Measurements from ENCODE around the gene SH3D21.
A peak's percentile ranks its signal among the peaks of the same experiment; 100 is the strongest.

- TF ChIP-seq CTCF (conservative IDR thresholded peaks at IDR 0.05 in 1 of 2, IDR thresholded peaks at IDR 0.05 in 1 of 2; ENCODE audit: extremely low read depth in 1 of 2, insufficient read depth in 1 of 2, low read depth in 1 of 2, low read length in 2 of 2) (peak in 1 of 2 donors; percentile 41), EZH2 (IDR thresholded peaks at IDR 0.05; ENCODE audit: borderline replicate concordance, low read length) (no peak)
Observed at GRCh38 chr1:36306210-36306901, at the start of gene SH3D21.
